Transverse colon (tissue), 4 donors: ENCODE measurements around the gene CPSF4.

Experiments used
- POLR2AphosphoS5 ChIP-seq, 3 donors: sonication (generic); formaldehyde crosslinking; IDR thresholded peaks; one replicate each; pipeline ENCODE4 v1.6.1; 2016; ENCODE audit warnings: antibody characterized with exemption in 3 of 3
- TF ChIP-seq, protein P1 (sequence below), 5 experiments: fragments of 200-600 bp in 3 of 5; fragments of 450-650 bp in 2 of 5; sonication (generic) in 3 of 5; IDR thresholded peaks; 1 replicate in 2 of 5; 2 replicates in 3 of 5; pipeline ENCODE4 v1.5.1; 2016 to 2017; ENCODE audit warnings: antibody characterized with exemption in 5 of 5, inconsistent platforms in 3 of 5, mild to moderate bottlenecking in 2 of 5, moderate library complexity in 1 of 5

DNA sequence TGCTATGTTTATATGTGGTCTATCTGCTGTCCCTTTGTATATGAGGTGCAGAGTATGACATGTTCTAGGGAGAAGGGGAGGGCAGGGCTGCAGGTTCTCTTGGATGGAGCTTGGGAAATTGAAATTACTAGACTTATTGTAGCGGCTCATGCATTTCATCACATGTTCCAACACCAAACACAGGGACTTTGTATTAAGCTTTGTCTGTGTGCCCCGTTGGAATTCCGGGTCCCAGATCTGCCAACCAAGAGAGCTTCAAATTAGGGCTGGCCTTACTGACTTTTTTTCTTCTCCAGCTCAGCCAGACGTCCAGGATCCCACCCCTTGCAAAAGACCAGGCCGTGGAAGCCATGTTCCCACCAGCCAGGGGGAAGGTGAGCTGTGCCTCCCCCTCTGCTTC lies 37.4 kb downstream of the CPSF4 start:
- TF ChIP-seq, protein P1, sequence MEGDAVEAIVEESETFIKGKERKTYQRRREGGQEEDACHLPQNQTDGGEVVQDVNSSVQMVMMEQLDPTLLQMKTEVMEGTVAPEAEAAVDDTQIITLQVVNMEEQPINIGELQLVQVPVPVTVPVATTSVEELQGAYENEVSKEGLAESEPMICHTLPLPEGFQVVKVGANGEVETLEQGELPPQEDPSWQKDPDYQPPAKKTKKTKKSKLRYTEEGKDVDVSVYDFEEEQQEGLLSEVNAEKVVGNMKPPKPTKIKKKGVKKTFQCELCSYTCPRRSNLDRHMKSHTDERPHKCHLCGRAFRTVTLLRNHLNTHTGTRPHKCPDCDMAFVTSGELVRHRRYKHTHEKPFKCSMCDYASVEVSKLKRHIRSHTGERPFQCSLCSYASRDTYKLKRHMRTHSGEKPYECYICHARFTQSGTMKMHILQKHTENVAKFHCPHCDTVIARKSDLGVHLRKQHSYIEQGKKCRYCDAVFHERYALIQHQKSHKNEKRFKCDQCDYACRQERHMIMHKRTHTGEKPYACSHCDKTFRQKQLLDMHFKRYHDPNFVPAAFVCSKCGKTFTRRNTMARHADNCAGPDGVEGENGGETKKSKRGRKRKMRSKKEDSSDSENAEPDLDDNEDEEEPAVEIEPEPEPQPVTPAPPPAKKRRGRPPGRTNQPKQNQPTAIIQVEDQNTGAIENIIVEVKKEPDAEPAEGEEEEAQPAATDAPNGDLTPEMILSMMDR (IDR thresholded peaks at IDR 0.05) = no peak
- no peak for TF ChIP-seq POLR2AphosphoS5 (IDR thresholded peaks at IDR 0.05)
